ENCODE results near the gene MN1. TPM values are rescaled to one million over a fixed set of nuclear protein-coding genes. Genes with fewer than 3 reads are reported as not detected.

Gene MN1
- total and polyA plus RNA-seq, 2 of the 4 experiments (the other 2 are of a cell fraction), result 0.36 to 1.3 TPM

DNA sequence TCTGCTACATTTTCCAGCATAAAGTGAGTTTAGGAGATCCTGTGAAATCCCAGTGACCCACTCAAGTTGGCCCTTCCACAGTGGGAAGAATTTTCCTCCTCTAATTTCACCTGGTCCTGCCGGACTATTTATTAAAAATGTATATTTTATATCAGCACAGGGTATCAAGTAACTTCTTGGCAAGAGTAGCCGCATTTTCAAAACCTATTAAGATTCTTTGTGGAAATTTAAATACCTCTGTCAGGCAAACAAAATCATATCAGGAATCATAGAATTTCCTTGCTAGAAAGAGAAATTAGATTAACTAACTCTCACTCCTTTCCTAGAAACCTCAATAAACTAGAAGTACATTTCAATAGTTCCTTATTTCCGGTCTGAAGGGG is 9.7 kb downstream of the MN1 start (continued):
- no peak for TF ChIP-seq RCOR1 (IDR thresholded peaks at IDR 0.05; ENCODE audit: insufficient replicate concordance, low read length)
- TF ChIP-seq MAFK (IDR thresholded peaks at IDR 0.05; ENCODE audit: low read depth, low read length), result no peak

DNA sequence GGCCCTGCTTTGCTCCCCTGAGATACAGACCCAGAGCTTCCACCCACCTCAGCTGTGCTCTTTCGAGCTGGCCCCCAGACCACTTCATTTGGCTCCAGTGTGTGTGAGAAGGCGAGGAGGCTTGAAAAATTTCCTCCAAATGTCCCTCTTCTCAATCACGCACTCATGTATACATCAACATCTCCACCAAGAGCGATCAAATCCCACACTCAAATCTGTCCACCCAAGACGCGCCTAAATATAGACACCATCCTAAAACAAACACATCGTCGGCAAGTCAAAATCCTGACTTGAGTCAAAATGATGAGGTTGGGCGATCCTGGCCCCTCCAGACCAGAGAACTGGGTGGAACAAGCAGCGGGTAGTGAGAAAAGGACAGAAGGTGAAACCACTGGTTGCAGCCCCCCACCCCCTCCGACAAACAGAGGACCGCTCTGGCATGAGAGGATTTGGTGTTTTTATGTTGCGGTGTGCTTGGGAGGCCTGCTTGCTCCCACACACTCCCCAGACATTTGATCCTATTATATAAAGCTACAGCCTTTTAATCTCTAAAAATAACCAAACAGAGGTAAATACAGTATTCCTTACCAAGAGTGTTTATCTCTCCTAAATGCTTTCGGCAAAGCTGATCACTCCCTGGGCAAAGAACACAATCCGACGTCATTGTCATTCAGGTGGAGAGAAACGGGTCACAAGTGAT is 10.2 kb downstream of the MN1 start:
- no peak overlapping the region for H3K14ac ChIP-seq (replicated peaks; ENCODE audit: low read depth, low read length)
- dilution Hi-C loops (cut with HindIII; ENCODE audit: low sequenced_read_pairs, unreplicated experiment), result no loop called here
- peaks cover 12% of the 10 kb centered on the region for H3K36me3 ChIP-seq (ENCODE audit: control insufficient read depth, insufficient read depth, low read length)
- POLR2A ChIA-PET (ENCODE audit: unreplicated experiment), result no interaction called here
- no peaks in the 10 kb centered on the region for H3K9me3 ChIP-seq (ENCODE audit: control insufficient read depth, insufficient read depth, low read length)
- H2BK15ac ChIP-seq (ENCODE audit: low read depth, low read length), result no peak overlapping the region
- peaks cover 4% of the 10 kb centered on the region; the same call in 1 of the 2 replicates for H3K4me1 ChIP-seq (ENCODE audit: control insufficient read depth, insufficient read depth, low read length)
- ATAC-seq (ENCODE audit: low read depth), result no peak
- DNase-seq, result no peak
- no peak overlapping the region for H3K56ac ChIP-seq (ENCODE audit: extremely low read depth, insufficient read depth, low read length)
- no peak overlapping the region for H3K4ac ChIP-seq (ENCODE audit: low read depth, low read length)
- WGBS, 2 experiments (ENCODE audit: extremely low coverage in 2 of 2, insufficient read length in 1 of 2), result no CpG with 5 or more reads among the region's 17 CpGs
- no peak overlapping the region for H4K5ac ChIP-seq (ENCODE audit: low read depth, low read length)
- H2AK5ac ChIP-seq (ENCODE audit: low read depth, low read length), result no peak overlapping the region
- H4K20me1 ChIP-seq (ENCODE audit: insufficient read depth, low read length), result peaks cover 2% of the 10 kb centered on the region; the same call in 1 of the 2 replicates
- no peak overlapping the region for H2BK120ac ChIP-seq (ENCODE audit: low read depth, low read length)
- H3K79me1 ChIP-seq (ENCODE audit: low read depth in 1 of 2, low read length in 2 of 2), result no peaks in the 10 kb centered on the region; a peak in 1 of 4 replicates
- no TSS peak for BruUV-seq (replicated peaks)
- intact Hi-C loops (cut with micrococcal nuclease), result no loop called here
- no peak overlapping the region for H3K27ac ChIP-seq (ENCODE audit: insufficient read depth, low read length)
- H2BK20ac ChIP-seq (ENCODE audit: low read depth, low read length), result no peak overlapping the region
- in situ Hi-C loops (cut with MboI; ENCODE audit: low sequenced_read_pairs), result no loop called here
- no peaks in the 10 kb centered on the region; the same call in 1 of the 2 replicates for H3K9me1 ChIP-seq (ENCODE audit: insufficient read depth, low read length)
- H3K4me3 ChIP-seq (ENCODE audit: insufficient read depth, low read depth, low read length), result no peak overlapping the region
- H4K8ac ChIP-seq (ENCODE audit: low read depth in 2 of 2, low read length in 2 of 2), result no peak overlapping the region
- CTCF ChIA-PET, result no interaction called here
- H3K4me2 ChIP-seq (ENCODE audit: low read depth, low read length), result no peak overlapping the region; the same call in 1 of the 2 replicates
- no peaks in the 10 kb centered on the region for H3K27me3 ChIP-seq (ENCODE audit: control insufficient read depth, insufficient read depth, low read length)
- no peak overlapping the region for H2AK9ac ChIP-seq (replicated peaks; ENCODE audit: low read depth, low read length, poor library complexity)
- H3K23ac ChIP-seq (ENCODE audit: low read depth, low read length), result no peak overlapping the region
- H3K9ac ChIP-seq (ENCODE audit: low read depth, low read length), result no peak overlapping the region
- no peak overlapping the region for H2BK5ac ChIP-seq (ENCODE audit: low read depth, low read length, poor library complexity, severe bottlenecking)
- H2AFZ ChIP-seq (replicated peaks; ENCODE audit: low read length, poor library complexity), result no peak overlapping the region
- no peak overlapping the region for H3K18ac ChIP-seq (ENCODE audit: low read depth, low read length)
- no peak overlapping the region for H4K91ac ChIP-seq (ENCODE audit: insufficient read depth, low read depth, low read length)
- TF ChIP-seq SMC3 (IDR thresholded peaks at IDR 0.05; ENCODE audit: low read depth, low read length), result no peak
- no peak for TF ChIP-seq RCOR1 (IDR thresholded peaks at IDR 0.05; ENCODE audit: insufficient replicate concordance, low read length)
- TF ChIP-seq, protein P1, sequence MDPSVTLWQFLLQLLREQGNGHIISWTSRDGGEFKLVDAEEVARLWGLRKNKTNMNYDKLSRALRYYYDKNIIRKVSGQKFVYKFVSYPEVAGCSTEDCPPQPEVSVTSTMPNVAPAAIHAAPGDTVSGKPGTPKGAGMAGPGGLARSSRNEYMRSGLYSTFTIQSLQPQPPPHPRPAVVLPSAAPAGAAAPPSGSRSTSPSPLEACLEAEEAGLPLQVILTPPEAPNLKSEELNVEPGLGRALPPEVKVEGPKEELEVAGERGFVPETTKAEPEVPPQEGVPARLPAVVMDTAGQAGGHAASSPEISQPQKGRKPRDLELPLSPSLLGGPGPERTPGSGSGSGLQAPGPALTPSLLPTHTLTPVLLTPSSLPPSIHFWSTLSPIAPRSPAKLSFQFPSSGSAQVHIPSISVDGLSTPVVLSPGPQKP (IDR thresholded peaks at IDR 0.05; ENCODE audit: borderline replicate concordance, low read depth, low read length), result no peak
- TF ChIP-seq MAFK (IDR thresholded peaks at IDR 0.05; ENCODE audit: low read depth, low read length), result no peak
- no peak for TF ChIP-seq POLR2A (IDR thresholded peaks at IDR 0.05; ENCODE audit: low read depth, low read length)
- TF ChIP-seq FOS (IDR thresholded peaks at IDR 0.05; ENCODE audit: low read depth, low read length), result no peak
- TF ChIP-seq, protein P2, sequence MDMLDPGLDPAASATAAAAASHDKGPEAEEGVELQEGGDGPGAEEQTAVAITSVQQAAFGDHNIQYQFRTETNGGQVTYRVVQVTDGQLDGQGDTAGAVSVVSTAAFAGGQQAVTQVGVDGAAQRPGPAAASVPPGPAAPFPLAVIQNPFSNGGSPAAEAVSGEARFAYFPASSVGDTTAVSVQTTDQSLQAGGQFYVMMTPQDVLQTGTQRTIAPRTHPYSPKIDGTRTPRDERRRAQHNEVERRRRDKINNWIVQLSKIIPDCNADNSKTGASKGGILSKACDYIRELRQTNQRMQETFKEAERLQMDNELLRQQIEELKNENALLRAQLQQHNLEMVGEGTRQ (IDR thresholded peaks at IDR 0.05; ENCODE audit: low read depth, low read length), result no peak
- TF ChIP-seq MAZ (IDR thresholded peaks at IDR 0.05; ENCODE audit: borderline replicate concordance, low read depth, low read length), result no peak
- no peak for TF ChIP-seq RAD21 (IDR thresholded peaks at IDR 0.05; ENCODE audit: low read length)
- TF ChIP-seq RFX5 (IDR thresholded peaks at IDR 0.05; ENCODE audit: low read depth, low read length), result no peak
- no peak for TF ChIP-seq MXI1 (IDR thresholded peaks at IDR 0.05; ENCODE audit: borderline replicate concordance, low read depth, low read length)
- TF ChIP-seq CEBPB (IDR thresholded peaks at IDR 0.05; ENCODE audit: low read depth, low read length), result no peak
- no peak for TF ChIP-seq CHD1 (IDR thresholded peaks at IDR 0.05; ENCODE audit: low read depth, low read length)
